ENCODE data around the gene CD55.

CD55 gene

GRCh38 chr1:207352554-207352953, 31.1 kb downstream of the CD55 start:
- in situ Hi-C loops (cut with MboI; ENCODE audit: low sequenced_read_pairs, unreplicated experiment): no loop called here
- no peak for DNase-seq (ENCODE audit: low spot score)
- no peak for TF ChIP-seq CTCF (IDR thresholded peaks at IDR 0.05; ENCODE audit: borderline replicate concordance, control extremely low read depth, extremely low read depth, insufficient read depth, missing control alignments)

- in situ Hi-C loops (cut with MboI; ENCODE audit: low sequenced_read_pairs, unreplicated experiment): no loop called here
- no peak for TF ChIP-seq CTCF (IDR thresholded peaks at IDR 0.05; ENCODE audit: borderline replicate concordance, control extremely low read depth, extremely low read depth, insufficient read depth, missing control alignments)
- DNase-seq (ENCODE audit: low spot score): peak; percentile 26
Measured at GRCh38 chr1:207355060-207355459, 33.6 kb downstream of the CD55 start.

GRCh38 chr1:207355513-207356295, 34.2 kb downstream of the CD55 start:
- DNase-seq (ENCODE audit: low spot score): no peak
- in situ Hi-C loops (cut with MboI; ENCODE audit: low sequenced_read_pairs, unreplicated experiment): no loop called here
- TF ChIP-seq CTCF (IDR thresholded peaks at IDR 0.05; ENCODE audit: borderline replicate concordance, control extremely low read depth, extremely low read depth, insufficient read depth, missing control alignments): no peak

- TF ChIP-seq CTCF (IDR thresholded peaks at IDR 0.05; ENCODE audit: borderline replicate concordance, control extremely low read depth, extremely low read depth, insufficient read depth, missing control alignments): no peak
- in situ Hi-C loops (cut with MboI; ENCODE audit: low sequenced_read_pairs, unreplicated experiment): no loop called here
- DNase-seq (ENCODE audit: low spot score): no peak
Measured at GRCh38 chr1:207361029-207361428, 39.6 kb downstream of the CD55 start.

- DNase-seq (ENCODE audit: low spot score): no peak
- in situ Hi-C loops (cut with MboI; ENCODE audit: low sequenced_read_pairs, unreplicated experiment): no loop called here
- no peak for TF ChIP-seq CTCF (IDR thresholded peaks at IDR 0.05; ENCODE audit: borderline replicate concordance, control extremely low read depth, extremely low read depth, insufficient read depth, missing control alignments)
Measured at GRCh38 chr1:207361889-207362288, 40.4 kb downstream of the CD55 start.

GRCh38 chr1:207362962-207363860, 41.7 kb downstream of the CD55 start:
- in situ Hi-C loops (cut with MboI; ENCODE audit: low sequenced_read_pairs, unreplicated experiment): no loop called here
- no peak for TF ChIP-seq CTCF (IDR thresholded peaks at IDR 0.05; ENCODE audit: borderline replicate concordance, control extremely low read depth, extremely low read depth, insufficient read depth, missing control alignments)
- no peak for DNase-seq (ENCODE audit: low spot score)

Data from GM13976 (cell line).